G401 (cell line): ENCODE data around the gene KCNIP3. TPM values are rescaled to one million over a fixed set of nuclear protein-coding genes. Genes with fewer than 3 reads are reported as not detected.

Source experiments
- DNase-seq: peaks from one replicate; pipeline ENCODE4 v3.0.0-alpha.2; 2015; ENCODE audit warnings: low spot score
- in situ Hi-C: cut with HindIII; loops from 2 replicates; pipeline ENCODE4 v1.10.0; 2016; ENCODE audit warnings: low sequenced_read_pairs, mixed read lengths
- total RNA-seq: library from RNA; depleted of rRNA; stranded (reverse); fragments of >200 nt; shearing (Covaris generic); gene quantifications from 2 replicates; pipeline ENCODE4 v1.2.3, GENCODE V29; 2014

The KCNIP3 gene
- total RNA-seq, 1 experiment from 2014 or later = not detected

DNA sequence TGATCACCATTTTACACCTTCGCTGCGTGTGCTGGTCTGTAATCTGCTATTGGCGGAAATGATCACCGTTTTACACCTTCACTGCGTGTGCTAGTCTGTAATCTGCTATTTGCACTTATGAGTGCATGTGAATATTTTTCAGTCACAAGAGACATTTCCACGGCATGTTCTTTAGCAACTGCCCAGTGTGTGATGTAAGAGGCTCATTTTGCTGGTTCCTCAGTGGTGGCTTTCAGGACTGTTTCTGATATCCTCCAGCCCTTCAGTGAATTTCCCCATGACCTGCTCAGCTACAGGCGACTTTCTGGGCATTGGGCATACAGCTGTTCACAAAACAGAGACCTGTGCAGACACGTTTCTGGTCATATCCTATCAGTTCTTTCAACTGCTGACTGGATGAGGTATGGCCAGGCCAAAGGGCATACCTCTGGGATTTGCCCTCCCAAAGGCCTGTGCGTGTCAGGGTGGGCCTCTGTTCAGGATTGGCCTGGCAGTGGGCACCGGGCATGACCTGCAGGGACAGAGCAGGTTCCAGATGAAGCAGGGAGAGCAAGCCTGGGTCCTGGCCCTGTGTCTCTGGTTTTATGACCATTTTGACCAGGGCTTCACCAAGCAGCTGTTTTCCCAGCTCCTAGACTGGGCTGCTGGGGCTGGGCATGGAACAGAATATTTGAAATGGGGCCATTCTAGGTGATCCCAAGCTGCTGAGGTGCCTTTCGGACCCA, 23.4 kb upstream of the KCNIP3 start:
- DNase-seq = no peak
- in situ Hi-C loops = no loop called here

DNA sequence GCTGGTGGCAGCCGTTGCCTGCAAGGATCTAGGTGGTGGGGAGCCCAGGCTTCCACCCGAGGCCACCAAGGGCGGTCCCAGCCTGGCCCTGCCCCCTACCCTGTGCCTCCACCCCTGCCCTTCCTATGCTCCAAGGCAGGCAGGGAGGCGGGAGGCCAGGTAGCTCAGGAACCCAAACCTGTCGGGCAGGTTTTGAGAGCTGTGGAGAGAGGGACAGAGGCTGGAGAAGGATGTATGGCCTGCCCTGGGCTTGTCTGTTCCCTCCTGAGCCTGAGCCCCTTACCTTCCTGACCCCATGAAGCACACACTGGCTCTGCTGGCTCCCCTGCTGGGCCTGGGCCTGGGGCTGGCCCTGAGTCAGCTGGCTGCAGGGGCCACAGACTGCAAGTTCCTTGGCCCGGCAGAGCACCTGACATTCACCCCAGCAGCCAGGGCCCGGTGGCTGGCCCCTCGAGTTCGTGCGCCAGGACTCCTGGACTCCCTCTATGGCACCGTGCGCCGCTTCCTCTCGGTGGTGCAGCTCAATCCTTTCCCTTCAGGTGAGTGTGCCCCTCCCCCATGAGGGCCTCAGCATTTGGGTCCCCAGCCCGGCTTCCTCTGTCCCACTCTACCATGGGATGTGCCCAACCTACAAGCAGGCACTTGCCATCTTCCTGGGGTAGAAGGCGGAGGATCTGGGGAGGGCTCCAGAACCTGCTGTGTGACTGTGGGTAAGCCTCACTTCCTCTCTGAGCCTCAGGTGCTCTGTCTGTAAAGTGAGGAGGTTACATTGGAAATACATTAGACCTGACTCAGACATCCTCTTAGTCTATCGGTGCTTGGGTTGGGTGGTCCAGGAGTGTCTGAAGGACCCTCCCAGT, 22.6 kb upstream of the KCNIP3 start, which contains the start of gene PROM2:
TSS of gene PROM2 (plus strand) at position 159 of the 860 bp plus-strand sequence. CDS start at position 296, 137 bp downstream.
- DNase-seq = no peak
- in situ Hi-C loops = no loop called here

DNA sequence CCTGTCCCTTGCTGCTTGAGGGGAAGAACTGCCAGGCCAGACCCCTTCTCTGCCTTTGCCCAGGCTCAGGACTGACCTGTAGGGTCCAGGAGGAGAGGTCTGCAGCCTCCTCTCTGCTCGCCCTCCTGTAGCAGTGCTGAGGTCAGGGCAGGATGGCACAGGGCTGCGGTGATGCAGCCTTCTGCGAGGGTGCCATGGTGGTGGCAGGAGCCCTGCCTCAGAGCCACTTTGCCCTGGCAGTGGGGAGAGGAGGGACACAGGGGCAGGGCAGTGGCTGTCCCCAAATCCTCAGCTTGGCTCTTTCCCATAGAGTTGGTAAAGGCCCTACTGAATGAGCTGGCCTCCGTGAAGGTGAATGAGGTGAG, 22.0 kb upstream of the KCNIP3 start:
- no peak for DNase-seq
- in situ Hi-C loops = no loop called here

DNA sequence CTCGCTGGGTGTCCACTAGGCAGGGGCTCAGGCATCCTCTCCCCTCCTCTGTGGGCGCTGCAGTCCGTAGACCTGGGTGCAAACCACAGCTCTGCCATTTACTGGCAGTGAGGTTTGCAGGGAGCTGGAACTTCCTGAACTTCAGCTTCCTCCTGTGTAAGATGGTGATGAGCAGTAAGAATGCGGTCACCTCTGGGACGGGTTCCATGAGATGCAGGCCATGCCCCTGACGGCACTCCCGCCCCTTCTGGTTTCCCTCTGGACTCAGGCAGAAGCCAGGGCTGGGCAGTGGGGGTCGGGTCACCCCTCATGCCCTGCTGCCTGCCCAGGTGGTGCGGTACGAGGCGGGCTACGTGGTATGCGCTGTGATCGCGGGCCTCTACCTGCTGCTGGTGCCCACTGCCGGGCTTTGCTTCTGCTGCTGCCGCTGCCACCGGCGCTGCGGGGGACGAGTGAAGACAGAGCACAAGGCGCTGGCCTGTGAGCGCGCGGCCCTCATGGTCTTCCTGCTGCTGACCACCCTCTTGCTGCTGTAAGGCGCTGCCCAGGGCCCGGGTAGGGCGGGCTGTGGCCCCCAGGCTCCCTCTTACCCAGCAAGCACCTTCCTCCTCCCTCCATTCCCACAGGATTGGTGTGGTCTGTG, 21.4 kb upstream of the KCNIP3 start:
- in situ Hi-C loops = no loop called here
- no peak for DNase-seq

DNA sequence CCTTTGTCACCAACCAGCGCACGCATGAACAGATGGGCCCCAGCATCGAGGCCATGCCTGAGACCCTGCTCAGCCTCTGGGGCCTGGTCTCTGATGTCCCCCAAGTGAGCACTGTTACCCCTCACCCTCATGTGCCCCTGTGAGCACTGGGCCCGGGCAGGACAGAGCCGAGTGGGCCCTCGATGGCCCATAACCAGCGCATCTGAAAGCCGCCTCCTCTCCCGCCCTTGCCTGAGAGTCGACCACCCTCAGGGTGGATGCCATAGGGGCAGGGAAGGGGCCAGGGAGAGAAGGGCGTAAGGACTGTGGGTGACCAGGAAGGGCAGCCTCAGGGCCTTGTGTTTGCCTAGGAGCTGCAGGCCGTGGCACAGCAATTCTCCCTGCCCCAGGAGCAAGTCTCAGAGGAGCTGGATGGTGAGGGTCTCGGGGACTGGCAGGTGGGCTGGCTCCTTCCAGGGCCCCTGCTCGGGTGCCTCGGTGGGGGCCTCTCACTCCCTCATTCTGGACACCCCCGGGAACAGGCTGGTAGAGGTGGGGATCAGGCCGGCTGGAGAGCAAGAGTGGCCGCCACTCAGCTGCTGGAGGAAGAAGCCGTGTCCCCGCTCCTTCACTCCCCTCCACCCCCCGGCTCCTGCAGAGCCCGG, 20.8 kb upstream of the KCNIP3 start:
- in situ Hi-C loops = no loop called here
- no peak for DNase-seq

DNA sequence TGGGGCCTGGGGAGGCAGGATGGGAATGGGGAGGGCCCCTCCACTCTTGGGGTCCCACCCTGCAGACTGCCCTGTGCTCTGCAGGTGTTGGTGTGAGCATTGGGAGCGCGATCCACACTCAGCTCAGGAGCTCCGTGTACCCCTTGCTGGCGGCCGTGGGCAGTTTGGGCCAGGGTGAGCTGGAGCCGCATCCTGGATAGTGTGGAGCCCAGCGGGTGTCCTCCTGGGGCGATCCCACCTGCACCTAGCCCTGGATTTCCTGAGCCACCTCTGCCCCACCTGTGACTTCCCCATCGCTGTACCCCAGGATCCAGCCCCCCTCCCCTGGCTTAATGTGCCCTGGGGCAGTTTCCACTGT, 20.3 kb upstream of the KCNIP3 start:
- in situ Hi-C loops = no loop called here
- no peak for DNase-seq

DNA sequence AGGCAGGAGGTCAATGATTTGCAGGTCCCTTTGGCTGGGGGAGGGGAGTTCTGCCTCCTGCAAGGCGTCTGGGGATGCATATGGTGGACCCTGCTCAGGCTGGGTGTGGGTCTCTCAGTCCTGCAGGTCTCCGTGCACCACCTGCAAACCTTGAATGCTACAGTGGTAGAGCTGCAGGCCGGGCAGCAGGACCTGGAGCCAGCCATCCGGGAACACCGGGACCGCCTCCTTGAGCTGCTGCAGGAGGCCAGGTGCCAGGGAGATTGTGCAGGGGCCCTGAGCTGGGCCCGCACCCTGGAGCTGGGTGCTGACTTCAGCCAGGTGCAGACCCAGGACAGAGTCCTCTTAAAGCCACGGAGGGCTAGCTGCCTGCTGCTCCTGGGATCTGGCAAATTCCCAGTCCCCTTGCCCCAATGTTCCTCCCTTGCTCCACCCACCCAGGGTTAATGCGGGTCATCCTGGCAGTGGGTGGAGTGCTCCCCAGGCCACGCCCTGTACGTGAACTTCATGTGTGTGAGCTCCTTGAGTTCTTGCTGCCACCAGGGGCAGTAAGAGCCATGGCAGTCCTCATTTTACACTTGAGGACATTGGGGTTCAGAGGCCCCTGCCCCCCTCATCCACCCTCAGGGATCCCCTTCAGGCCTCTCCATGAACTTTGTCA, 19.8 kb upstream of the KCNIP3 start:
- in situ Hi-C loops = no loop called here
- no peak for DNase-seq

DNA sequence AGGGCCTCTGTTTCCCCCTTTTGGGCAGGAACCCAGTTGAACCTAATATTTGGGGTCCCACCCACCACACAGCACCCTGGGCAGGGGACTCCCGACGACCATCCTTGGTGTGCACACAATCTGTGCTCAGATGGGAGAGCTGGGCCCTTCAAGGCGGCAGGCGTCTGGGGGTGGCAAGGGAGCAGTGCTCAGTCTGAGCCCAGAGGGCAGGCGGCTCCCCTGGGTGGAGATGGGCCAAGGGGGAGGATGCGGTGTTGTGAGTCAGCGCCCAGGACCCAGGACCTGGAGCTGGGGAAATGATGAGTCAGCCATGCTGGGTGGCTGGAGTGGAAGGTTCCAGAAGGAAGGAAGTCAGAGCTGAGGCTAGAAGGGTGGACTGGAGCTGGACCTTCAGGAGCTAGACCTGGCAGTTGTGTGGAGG, 19.1 kb upstream of the KCNIP3 start:
- no peak for DNase-seq
- in situ Hi-C loops = no loop called here

DNA sequence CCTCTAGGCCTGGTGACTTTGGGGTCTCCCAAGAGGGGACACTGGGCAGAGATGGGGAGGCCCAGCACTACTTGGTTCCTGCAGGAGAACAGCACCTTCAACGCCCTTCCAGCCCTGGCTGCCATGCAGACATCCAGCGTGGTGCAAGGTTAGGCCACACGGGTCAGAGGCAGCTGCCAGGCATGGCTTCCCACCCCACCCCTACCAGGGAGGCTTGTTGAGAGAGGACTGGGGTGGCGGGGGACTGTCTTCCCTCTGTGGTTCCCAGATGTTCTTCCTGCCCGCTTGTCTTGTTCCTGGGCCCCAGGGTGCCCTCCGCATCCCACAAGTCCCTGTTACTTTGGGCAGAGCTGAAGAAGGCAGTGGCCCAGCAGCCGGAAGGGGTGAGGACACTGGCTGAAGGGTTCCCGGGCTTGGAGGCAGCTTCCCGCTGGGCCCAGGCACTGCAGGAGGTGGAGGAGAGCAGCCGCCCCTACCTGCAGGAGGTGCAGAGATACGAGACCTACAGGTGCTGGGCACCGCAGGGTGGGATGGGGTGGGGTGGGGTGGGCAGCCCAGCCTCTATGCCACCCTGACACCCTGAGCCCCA, 18.4 kb upstream of the KCNIP3 start:
- DNase-seq = no peak
- in situ Hi-C loops = no loop called here

DNA sequence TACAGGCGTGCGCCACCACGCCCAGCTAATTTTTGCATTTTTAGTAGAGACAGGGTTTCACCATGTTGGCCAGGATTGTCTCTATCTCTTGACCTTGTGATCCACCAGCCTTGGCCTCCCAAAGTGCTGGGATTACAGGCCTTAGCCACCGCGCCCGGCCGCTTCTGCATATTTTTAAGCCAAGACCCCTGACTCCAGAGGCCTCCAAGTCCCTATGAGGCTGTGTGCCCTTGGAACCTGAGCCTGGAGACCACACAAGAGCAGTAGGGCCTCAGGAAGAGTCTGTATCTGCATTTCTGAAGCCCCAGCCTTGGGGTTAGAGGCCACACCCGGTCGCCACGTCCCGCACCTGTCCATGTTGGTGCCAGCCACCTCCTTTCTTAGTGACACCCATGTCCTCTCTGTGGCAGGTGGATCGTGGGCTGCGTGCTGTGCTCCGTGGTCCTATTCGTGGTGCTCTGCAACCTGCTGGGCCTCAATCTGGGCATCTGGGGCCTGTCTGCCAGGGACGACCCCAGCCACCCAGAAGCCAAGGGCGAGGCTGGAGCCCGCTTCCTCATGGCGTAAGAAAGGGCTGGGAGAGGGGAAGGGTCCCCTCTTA, 17.6 kb upstream of the KCNIP3 start:
- in situ Hi-C loops = no loop called here
- DNase-seq = no peak

DNA sequence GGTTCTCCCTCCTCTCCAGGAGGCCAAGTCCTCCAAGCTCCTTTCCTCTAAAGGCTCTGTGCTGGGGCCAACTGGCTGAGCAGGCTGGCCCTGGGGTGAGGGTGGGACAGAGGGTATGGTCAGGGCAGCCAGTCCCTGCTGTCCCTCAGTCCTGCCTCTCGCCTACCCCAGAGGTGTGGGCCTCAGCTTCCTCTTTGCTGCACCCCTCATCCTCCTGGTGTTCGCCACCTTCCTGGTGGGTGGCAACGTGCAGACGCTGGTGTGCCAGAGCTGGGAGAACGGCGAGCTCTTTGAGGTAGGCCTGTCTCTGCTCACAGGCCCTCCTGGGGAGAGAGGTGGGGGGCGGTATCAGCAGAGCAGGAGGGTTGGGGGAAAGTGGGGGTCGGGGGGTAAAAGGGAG, 16.1 kb upstream of the KCNIP3 start:
- in situ Hi-C loops = no loop called here
- no peak for DNase-seq

DNA sequence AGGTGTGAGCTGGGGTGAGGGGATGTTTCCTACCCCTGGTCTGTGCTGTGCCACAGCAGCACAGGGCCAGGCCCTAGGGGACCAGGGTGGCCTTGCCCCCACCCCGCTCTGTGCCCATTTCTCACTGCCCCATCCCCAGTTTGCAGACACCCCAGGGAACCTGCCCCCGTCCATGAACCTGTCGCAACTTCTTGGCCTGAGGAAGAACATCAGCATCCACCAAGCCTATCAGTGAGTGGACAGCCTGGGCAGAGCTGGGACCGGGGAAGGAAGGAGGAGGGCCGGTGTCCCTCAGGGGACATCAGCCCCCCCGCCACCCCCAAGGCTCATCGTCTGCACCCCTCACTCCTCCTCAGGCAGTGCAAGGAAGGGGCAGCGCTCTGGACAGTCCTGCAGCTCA, 15.4 kb upstream of the KCNIP3 start:
- in situ Hi-C loops = no loop called here
- DNase-seq = no peak

DNA sequence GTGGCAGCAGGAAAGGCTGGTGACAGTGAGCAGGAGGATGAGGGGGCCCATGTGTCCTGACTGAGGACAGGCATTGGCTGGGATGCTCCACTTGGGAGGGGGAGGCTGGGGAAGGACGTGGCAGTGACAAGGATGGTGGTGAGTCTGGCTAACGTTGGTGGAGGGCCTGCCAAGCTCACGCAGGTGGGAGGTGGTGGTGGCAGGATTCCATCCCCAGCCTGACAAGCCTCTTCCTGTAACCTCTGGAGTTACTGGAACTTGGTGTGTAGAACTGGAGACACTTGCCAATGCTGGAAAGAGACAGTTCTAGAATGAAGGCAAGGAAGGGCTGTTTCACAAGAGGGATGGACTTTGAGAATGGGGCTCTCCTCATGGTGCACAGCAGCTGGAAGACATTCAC, 14.7 kb upstream of the KCNIP3 start:
- DNase-seq = no peak
- in situ Hi-C loops = no loop called here

DNA sequence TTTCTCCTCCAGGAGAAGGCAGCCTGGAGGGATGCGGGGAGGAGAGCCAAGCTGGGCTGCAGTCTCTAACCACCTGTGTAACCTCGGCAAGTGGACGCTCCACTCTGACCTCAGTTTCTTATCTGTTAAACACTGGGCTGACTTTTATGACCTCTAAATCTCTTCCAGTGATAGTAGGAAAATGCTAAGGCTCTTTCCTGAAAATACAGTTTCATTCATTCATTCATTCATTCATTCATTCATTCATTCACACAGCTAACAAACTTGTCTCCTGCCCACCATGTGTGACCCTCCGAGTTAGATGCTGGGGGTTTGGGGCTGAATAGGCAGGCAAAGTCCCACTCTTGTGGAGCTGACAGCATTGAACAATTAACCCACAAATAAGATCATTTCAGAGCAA, 13.6 kb upstream of the KCNIP3 start:
- no peak for DNase-seq
- in situ Hi-C loops = no loop called here

DNA sequence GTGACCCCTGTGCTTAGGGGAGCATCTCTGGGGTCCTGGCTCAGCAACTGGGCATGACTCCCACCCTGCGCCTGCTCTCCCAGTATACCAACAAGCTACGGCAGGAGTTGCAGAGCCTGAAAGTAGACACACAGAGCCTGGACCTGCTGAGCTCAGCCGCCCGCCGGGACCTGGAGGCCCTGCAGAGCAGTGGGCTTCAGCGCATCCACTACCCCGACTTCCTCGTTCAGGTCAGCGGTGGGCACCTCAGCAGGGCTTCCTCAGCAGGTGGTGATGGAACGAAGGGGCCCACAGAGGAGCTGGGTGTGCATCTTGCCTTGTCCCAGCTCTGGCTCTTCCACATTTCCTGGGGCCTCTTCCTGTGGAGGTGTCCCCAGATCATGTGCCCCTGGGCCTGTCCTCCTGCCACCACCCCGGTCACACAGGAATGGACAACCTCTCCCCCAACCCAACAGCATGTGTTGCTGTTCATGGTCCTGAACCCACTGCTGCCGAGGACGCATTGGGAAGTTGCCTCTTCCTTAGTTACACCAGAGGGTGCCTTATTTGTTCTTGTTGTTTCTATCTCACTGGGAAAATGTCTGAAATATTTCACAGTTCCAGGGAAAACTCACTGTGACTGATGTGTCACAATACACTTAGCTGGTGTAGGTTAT, 12.1 kb upstream of the KCNIP3 start:
- in situ Hi-C loops = no loop called here
- no peak for DNase-seq

DNA sequence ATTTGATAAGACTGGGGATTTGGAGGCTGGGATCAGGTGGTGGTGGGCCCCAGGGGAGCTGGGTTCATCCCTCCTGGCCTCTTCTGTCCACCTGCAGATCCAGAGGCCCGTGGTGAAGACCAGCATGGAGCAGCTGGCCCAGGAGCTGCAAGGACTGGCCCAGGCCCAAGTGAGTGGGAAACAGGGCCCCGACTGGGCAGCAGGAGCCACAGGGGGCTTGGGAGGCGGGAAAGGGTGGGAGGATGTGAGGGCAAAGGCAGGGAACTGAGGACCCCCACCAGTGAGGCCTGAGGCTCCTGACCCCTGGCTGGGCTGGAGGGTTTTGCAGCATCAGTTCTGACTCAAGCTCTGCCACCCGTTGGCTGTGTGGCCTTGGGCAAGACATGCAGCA, 11.6 kb upstream of the KCNIP3 start:
- DNase-seq = no peak
- in situ Hi-C loops = no loop called here

DNA sequence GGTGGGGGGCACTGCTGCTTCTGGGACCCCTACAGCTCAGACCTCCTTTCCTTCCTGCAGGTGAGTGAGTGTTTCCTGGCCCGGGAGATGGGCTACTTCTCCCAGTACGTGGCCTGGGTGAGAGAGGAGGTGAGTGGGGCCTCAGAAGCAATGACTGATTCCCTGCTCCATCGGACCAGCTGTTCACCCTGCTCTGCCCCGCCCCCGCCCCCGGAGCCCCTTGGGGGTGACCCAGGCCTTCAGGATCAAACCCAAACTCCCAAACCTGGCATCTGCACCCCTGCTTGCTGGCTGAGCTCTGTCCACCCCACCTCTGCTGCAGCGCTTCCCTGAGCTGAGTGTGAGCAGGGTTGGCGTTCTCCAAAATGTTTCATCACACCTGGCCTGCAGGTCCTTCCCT, 9.8 kb upstream of the KCNIP3 start:
- DNase-seq = no peak
- in situ Hi-C loops = no loop called here

DNA sequence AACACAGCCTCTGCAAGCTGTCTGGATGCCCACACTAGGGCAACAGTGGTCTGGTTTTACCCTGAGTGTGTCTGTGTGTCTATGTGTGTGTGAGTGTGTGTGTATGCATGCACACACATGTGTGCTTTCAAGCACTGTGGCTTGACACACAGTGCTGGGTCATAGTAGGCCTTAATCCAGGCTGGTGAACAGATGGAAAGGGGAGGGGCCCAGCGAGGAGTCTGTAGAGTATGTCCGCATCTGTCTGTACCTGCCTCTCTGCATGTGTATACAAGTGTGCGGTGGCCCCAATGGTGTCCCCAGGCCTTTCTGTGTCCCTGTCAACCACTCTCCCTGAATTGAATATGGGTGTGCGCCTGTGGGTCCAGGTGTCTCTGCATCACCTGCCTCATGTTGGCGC, 9.3 kb upstream of the KCNIP3 start:
- no peak for DNase-seq
- in situ Hi-C loops = no loop called here
